ENCODE results near the gene SURF4. TPM values are rescaled to one million over a fixed set of nuclear protein-coding genes. Genes with fewer than 3 reads are reported as not detected.
"Not testable (repeated sequence)": the region's sequence is repeated elsewhere in the genome, so short reads cannot be mapped to it uniquely, and the experiment has no call there.

The SURF4 gene
- total and polyA plus RNA-seq, 4 donors: 103 to 144 (median 118) TPM

DNA sequence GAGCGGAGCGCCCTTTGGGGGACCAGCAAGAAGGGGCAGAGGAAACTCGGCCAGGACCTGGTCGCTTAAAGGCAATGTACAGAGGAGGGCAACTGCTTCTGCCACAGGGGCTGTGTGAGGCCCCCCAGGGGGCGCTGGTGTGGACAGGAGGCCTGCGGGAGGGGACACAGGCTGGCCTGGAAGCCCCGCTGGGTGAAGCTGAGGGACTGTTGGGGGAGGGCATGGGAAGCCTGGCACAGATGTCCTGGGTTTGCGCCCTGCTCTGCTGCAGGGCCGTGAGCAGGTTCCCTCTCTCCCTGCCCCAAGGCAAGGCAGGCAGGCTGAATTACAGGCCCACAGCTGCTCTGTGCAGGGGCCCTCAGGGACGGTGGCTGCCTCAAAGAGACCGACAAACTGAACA lies 33.3 kb downstream of the SURF4 start:
- 73% methylated on average over 11 of the region's 11 CpGs for WGBS (ENCODE audit: insufficient coverage)
- H3K9me3 ChIP-seq (ENCODE audit: control insufficient read depth, insufficient read depth, low read length): no peaks in the 10 kb centered on the region
- no peak for DNase-seq (ENCODE audit: low read depth in 4 of 6, low spot score in 6 of 6)
- no peaks in the 10 kb centered on the region for H3K27me3 ChIP-seq (ENCODE audit: control insufficient read depth, insufficient read depth, low read length)
- H3K4me3 ChIP-seq (ENCODE audit: low read depth, low read length): no peak overlapping the region
- peaks cover 15% of the 10 kb centered on the region for H3K4me1 ChIP-seq (ENCODE audit: control insufficient read depth, insufficient read depth, low read length)
- peaks cover 82% of the 10 kb centered on the region for H3K36me3 ChIP-seq (ENCODE audit: control insufficient read depth, insufficient read depth, low read length)
- H3K27ac ChIP-seq (ENCODE audit: low read depth, low read length): no peak overlapping the region

DNA sequence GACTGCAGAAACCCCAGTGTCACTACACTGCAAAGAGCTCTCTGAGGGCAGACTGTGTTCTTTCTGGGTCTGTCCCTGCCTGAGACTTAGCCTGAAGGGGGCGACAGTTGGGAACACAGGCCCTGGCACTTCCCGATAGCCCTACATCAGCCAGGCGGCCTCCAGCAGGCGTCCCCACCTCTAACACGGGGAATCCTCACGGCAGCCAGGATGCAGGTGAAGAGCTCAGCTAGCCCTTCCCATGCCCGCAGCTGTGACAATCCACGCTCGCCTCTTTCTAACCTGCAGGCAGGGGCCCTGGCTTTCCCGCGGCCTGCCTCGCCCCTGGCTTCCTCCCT lies 33.8 kb downstream of the SURF4 start:
- DNase-seq (ENCODE audit: low read depth in 4 of 6, low spot score in 6 of 6): no peak
- Histone ChIP-seq H3K9me3 (ENCODE audit: control insufficient read depth, insufficient read depth, low read length) (no peaks in the 10 kb centered on the region), H3K4me1 (ENCODE audit: control insufficient read depth, insufficient read depth, low read length) (peaks cover 14% of the 10 kb centered on the region), H3K4me3 (ENCODE audit: low read depth, low read length) (no peak overlapping the region), H3K27ac (ENCODE audit: low read depth, low read length) (no peak overlapping the region), H3K36me3 (ENCODE audit: control insufficient read depth, insufficient read depth, low read length) (peaks cover 82% of the 10 kb centered on the region), H3K27me3 (ENCODE audit: control insufficient read depth, insufficient read depth, low read length) (no peaks in the 10 kb centered on the region)
- WGBS (ENCODE audit: insufficient coverage): 64% methylated on average over 12 of the region's 12 CpGs

DNA sequence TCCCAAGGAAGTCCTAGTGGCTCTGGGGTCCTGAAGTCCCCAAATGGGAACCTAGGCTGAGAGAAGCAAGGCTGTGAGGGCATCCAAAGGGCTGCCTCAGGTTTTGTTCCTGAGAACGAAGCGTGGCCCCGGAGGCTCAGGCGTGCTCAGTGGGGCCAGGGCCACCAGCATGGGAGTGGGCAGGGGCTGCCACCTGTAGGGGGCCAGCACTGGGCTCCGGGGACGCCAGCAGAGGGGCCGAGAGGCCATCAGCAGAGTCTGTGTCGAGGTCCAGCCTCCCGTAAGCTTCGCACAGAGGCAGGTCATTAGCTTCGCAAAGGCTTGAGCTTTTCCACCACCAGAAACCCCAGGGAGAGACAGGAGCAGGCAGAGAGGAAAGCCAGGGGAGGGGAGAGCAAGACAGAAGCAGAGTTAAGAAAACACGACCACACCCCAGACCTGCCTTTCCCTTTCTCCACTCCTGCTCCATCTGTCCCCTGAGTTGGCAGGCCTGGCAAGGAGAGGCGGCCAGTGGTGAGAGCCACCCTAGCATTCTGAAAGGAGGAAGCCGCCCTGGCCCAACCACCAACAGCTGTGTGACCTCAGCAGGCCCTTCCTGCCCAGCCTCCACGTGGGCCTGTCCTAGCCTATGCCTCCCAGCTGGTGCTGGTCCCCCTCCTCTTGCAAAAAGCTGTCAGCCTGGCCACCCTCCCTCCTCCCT lies 34.3 kb downstream of the SURF4 start:
- Histone ChIP-seq H3K4me3 (ENCODE audit: low read depth, low read length) (no peak overlapping the region), H3K9me3 (ENCODE audit: control insufficient read depth, insufficient read depth, low read length) (no peaks in the 10 kb centered on the region), H3K27me3 (ENCODE audit: control insufficient read depth, insufficient read depth, low read length) (no peaks in the 10 kb centered on the region), H3K36me3 (ENCODE audit: control insufficient read depth, insufficient read depth, low read length) (peaks cover 79% of the 10 kb centered on the region), H3K27ac (ENCODE audit: low read depth, low read length) (no peak overlapping the region), H3K4me1 (ENCODE audit: control insufficient read depth, insufficient read depth, low read length) (peaks cover 14% of the 10 kb centered on the region)
- DNase-seq (ENCODE audit: low read depth in 4 of 6, low spot score in 6 of 6): no peak
- whole genome bisulfite sequencing (ENCODE audit: insufficient coverage): 93% methylated on average over 8 of the region's 15 CpGs

DNA sequence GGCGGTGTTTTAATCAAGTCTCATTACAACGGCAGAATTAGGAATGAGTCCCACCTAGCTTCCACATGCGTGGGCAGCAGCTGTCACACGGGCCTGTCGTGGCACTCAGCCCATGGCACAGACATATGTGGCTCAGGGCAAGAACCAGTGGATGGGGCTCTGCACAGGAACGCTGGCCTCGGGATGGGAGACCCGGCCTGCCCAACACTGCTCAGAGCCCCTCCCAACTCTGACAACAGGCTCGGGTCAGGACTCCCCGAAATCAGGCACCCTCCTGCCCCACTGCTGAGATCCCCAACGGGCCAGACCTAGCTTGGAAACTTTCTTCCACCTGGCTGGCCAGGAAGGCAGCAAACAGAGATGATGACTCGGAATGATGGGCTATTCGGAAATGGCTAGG lies 34.9 kb downstream of the SURF4 start:
- WGBS (ENCODE audit: insufficient coverage): 94% methylated on average over 13 of the region's 13 CpGs
- no peak overlapping the region for H3K4me3 ChIP-seq (ENCODE audit: low read depth, low read length)
- H3K9me3 ChIP-seq (ENCODE audit: control insufficient read depth, insufficient read depth, low read length): no peaks in the 10 kb centered on the region
- H3K27ac ChIP-seq (ENCODE audit: low read depth, low read length): no peak overlapping the region
- no peak for DNase-seq (ENCODE audit: low read depth in 4 of 6, low spot score in 6 of 6)
- H3K36me3 ChIP-seq (ENCODE audit: control insufficient read depth, insufficient read depth, low read length): peaks cover 73% of the 10 kb centered on the region
- no peaks in the 10 kb centered on the region for H3K27me3 ChIP-seq (ENCODE audit: control insufficient read depth, insufficient read depth, low read length)
- H3K4me1 ChIP-seq (ENCODE audit: control insufficient read depth, insufficient read depth, low read length): peaks cover 11% of the 10 kb centered on the region

DNA sequence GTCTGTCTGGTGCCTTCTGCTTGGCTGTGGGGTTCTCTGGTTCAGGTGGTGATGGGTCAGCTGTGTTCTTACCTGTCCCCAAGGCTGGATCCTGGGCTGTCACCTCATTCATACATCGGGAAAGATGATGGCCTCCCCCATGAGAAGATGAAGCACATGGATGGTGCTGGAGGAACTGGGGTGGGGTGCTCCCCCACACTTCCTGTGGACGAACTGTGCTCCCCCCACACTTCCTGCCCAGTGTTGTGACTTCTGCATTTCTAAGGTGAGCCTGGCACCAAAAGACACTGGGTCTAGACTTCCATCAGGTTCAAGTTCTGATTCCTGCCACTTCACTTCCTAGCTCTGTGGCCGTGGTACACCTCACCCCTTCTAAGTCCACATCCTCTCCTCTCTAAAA lies 35.6 kb downstream of the SURF4 start:
- no peaks in the 10 kb centered on the region for H3K9me3 ChIP-seq (ENCODE audit: control insufficient read depth, insufficient read depth, low read length)
- WGBS (ENCODE audit: insufficient coverage): 100% methylated on average over 1 of the region's 3 CpGs
- H3K27ac ChIP-seq (ENCODE audit: low read depth, low read length): no peak overlapping the region
- no peak for DNase-seq (ENCODE audit: low read depth in 4 of 6, low spot score in 6 of 6)
- H3K4me3 ChIP-seq (ENCODE audit: low read depth, low read length): no peak overlapping the region
- H3K27me3 ChIP-seq (ENCODE audit: control insufficient read depth, insufficient read depth, low read length): no peaks in the 10 kb centered on the region
- H3K4me1 ChIP-seq (ENCODE audit: control insufficient read depth, insufficient read depth, low read length): peaks cover 12% of the 10 kb centered on the region
- H3K36me3 ChIP-seq (ENCODE audit: control insufficient read depth, insufficient read depth, low read length): peaks cover 67% of the 10 kb centered on the region

DNA sequence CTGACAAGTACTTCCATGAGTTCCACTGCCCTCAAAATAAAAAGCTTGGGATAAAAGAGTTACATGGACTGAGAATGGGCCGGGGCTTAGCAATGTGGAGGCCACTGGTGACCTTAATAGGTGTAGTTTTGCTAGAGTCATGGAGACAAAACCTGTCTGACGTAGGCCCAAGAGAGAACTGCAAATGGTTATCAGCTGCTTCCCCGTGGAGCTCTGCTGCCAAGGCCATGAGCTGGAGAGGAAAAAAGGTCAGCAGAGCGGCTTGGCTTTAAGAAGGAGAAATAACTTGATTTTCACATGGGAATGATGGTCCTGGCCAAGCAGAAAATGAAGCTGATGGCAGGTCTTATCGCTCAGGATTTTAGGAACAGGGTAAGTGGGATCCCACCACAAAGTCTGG lies 36.2 kb downstream of the SURF4 start:
- WGBS (ENCODE audit: insufficient coverage): 91% methylated on average over 5 of the region's 5 CpGs
- no peak overlapping the region for H3K27ac ChIP-seq (ENCODE audit: low read depth, low read length)

DNA sequence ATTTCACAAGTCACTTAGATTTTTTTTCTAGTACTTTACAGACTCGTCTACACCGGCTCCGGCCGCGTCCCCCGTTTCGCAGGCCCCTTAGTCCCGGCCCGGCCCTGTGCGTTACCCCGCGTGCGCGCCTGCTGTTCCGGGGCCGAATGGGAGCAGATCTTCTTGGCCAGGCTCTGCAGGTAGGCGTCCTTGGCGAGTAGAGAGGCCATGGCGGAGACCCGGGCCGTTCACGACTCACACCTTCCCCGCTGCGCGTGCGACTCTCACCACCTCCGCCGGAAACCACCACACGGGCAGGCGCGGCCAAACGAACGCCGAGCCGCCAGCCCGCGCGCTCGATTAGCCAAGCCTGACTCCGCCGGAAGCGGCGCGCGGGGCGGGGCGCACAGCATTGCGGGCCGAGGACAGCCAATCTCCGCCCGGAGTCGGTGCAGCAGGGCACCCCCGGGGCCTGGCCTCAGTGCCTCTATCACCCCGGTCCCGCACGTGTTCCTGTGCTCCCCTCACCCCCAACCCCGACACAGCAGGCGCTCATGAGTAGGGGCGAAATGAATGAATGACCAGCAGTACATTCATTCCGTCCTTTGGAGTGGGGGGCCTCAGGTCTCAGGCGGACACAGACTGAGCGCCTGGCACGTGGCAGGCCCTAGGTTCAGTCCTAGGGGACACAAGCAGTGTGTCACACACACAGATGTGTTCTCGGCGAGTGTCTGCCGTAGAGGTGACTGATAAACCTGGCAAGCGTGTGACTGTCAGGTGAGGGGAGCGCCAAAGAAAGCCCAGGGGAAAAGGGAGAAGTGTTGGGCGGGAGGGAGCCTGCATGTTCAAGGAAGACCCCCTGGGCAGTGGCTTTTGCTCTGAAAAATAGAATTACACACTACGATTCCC lies 39.7 kb downstream of the SURF4 start, which contains the start of gene SURF6:
Gene SURF6 (minus strand): TSS at position 265 of the 888 bp plus-strand sequence. CDS start 56 bp downstream, at position 209.
- no peaks in the 10 kb centered on the region for H3K9me3 ChIP-seq (ENCODE audit: control insufficient read depth, insufficient read depth, low read length)
- peak within 1 kb of the TSS; percentile 96 for H3K4me3 ChIP-seq (ENCODE audit: low read depth, low read length)
- H3K27ac ChIP-seq (ENCODE audit: low read depth, low read length): peak within 1 kb of the TSS; percentile 76
- no peaks in the 10 kb centered on the region for H3K27me3 ChIP-seq (ENCODE audit: control insufficient read depth, insufficient read depth, low read length)
- peaks cover 58% of the 10 kb centered on the region for H3K36me3 ChIP-seq (ENCODE audit: control insufficient read depth, insufficient read depth, low read length)
- DNase-seq (ENCODE audit: low read depth in 4 of 6, low spot score in 6 of 6): peak; percentile 79 to 97 (median 89)
- peaks cover 26% of the 10 kb centered on the region for H3K4me1 ChIP-seq (ENCODE audit: control insufficient read depth, insufficient read depth, low read length)
- WGBS (ENCODE audit: insufficient coverage): under 1% methylated on average over 65 of the region's 70 CpGs

More for the DNA sequence above, 36.2 kb downstream of the SURF4 start:
- Histone ChIP-seq H3K27me3 (ENCODE audit: control insufficient read depth, insufficient read depth, low read length) (no peaks in the 10 kb centered on the region), H3K4me1 (ENCODE audit: control insufficient read depth, insufficient read depth, low read length) (peaks cover 19% of the 10 kb centered on the region), H3K9me3 (ENCODE audit: control insufficient read depth, insufficient read depth, low read length) (no peaks in the 10 kb centered on the region), H3K36me3 (ENCODE audit: control insufficient read depth, insufficient read depth, low read length) (peaks cover 61% of the 10 kb centered on the region), H3K4me3 (ENCODE audit: low read depth, low read length) (no peak overlapping the region)
- no peak for DNase-seq (ENCODE audit: low read depth in 4 of 6, low spot score in 6 of 6)

DNA sequence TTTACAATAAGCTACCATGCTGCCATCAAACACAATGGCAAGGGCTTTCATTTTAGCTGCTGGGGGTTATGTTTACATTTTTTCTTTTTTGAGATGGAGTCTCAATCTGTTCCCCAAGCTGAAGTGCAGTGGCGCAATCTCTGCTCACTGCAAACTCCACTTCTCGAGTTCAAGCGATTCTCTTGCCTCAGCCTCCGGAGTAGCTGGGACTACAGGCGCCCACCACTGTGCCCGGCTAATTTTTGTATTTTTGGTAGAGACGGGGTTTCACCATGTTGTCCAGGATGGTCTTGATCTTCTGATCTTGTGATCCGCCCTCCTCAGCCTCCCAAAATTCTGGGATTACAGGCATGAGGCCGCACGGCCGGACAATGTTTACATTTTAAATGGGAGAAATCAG lies 41.0 kb downstream of the SURF4 start:
- Histone ChIP-seq H3K4me3 (ENCODE audit: low read depth, low read length) (peak overlapping the region; percentile 96), H3K4me1 (ENCODE audit: control insufficient read depth, insufficient read depth, low read length) (peaks cover 26% of the 10 kb centered on the region), H3K36me3 (ENCODE audit: control insufficient read depth, insufficient read depth, low read length) (peaks cover 54% of the 10 kb centered on the region)
- not testable (repeated sequence) for H3K27me3 ChIP-seq (ENCODE audit: control insufficient read depth, insufficient read depth, low read length); DNase-seq (ENCODE audit: low read depth in 4 of 6, low spot score in 6 of 6); H3K9me3 ChIP-seq (ENCODE audit: control insufficient read depth, insufficient read depth, low read length); H3K27ac ChIP-seq (ENCODE audit: low read depth, low read length)
- 87% methylated on average over 10 of the region's 11 CpGs for WGBS (ENCODE audit: insufficient coverage)

DNA sequence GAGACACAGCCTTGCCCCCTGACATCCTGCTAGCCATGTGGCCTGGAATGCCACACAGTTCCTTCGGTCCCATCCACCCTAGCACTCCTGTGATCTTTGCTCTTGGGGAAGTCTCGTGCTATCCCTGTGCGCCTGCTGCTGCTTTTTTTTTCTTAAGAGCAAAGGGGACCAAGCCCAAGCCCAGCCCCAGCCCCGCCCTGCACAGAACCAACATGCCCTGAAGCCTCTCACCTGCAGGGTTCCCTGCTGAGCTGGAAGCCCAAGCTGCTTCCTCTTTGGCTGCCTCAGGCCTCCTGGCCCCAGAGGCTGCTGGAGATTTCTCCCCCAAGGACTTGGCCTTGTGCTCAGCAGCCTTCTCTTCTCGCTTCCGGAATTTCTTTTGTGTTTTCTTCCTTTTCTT lies 41.7 kb downstream of the SURF4 start:
- Histone ChIP-seq H3K9me3 (ENCODE audit: control insufficient read depth, insufficient read depth, low read length) (no peaks in the 10 kb centered on the region), H3K27ac (ENCODE audit: low read depth, low read length) (no peak overlapping the region), H3K36me3 (ENCODE audit: control insufficient read depth, insufficient read depth, low read length) (peaks cover 49% of the 10 kb centered on the region), H3K4me1 (ENCODE audit: control insufficient read depth, insufficient read depth, low read length) (peaks cover 26% of the 10 kb centered on the region), H3K27me3 (ENCODE audit: control insufficient read depth, insufficient read depth, low read length) (no peaks in the 10 kb centered on the region), H3K4me3 (ENCODE audit: low read depth, low read length) (no peak overlapping the region)
- WGBS (ENCODE audit: insufficient coverage): 85% methylated on average over 6 of the region's 6 CpGs
- DNase-seq (ENCODE audit: low read depth in 4 of 6, low spot score in 6 of 6): no peak

Measured in spinal cord (tissue), 10 donors.